Hepatocyte (in vitro differentiated cells): ENCODE measurements around the gene COL19A1. TPM values are rescaled to one million over a fixed set of nuclear protein-coding genes. Genes with fewer than 3 reads are reported as not detected.

Experiments used
- polyA plus RNA-seq: library from polyadenylated mRNA; unstranded; fragments of >200 nt; fragmentation: Nextera tagmentation; extraction: Ambion mirVana; gene quantifications from 2 replicates; pipeline ENCODE4 v1.2.1, GENCODE V29; 2016
- small RNA-seq: library from RNA; depleted of rRNA; stranded (forward); fragments of <200 nt; gene quantifications from one replicate; pipeline ENCODE3, GENCODE V24; 2014
- total RNA-seq: library from RNA; depleted of rRNA; stranded (reverse); fragments of >200 nt; gene quantifications from 2 replicates; pipeline ENCODE4 v1.2.3, GENCODE V29; 2014

The COL19A1 gene
- total and polyA plus RNA-seq, 2 experiments from 2014 or later = 1.1 to 1.2 TPM

Small RNA genes lying within 50 kb of the gene (small RNA-seq; reads per million reads assigned to genes)
- gene RPL37P15 = not detected

Other genes with a start within 250 kb of the COL19A1 start
- 88.6 and 96.2 TPM in 2 replicates for gene LMBRD1, start 69.5 kb upstream of the COL19A1 start, total RNA-seq
- 54.3 and 62.1 TPM in 2 replicates for gene LMBRD1, start 69.5 kb upstream of the COL19A1 start, polyA plus RNA-seq